ENCODE data around the gene NDUFA11. TPM values are rescaled to one million over a fixed set of nuclear protein-coding genes. Genes with fewer than 3 reads are reported as not detected.

Gene NDUFA11
- total RNA-seq, 1 donor from 2014 or later = 224 TPM

GRCh38 chr19:5949792-5950305, 46.3 kb upstream of the NDUFA11 start:
- Mint-ChIP-seq H3K9me3 (ENCODE audit: low read depth) (no peaks in the 10 kb centered on the region), H3K27ac (ENCODE audit: unreplicated experiment) (no peak overlapping the region), H3K36me3 (ENCODE audit: low read depth) (peaks cover 3% of the 10 kb centered on the region), H3K4me3 (ENCODE audit: unreplicated experiment) (no peak overlapping the region), H3K4me1 (ENCODE audit: low read depth) (peaks cover 60% of the 10 kb centered on the region), H3K27me3 (ENCODE audit: low read depth) (no peaks in the 10 kb centered on the region)
- no peak for DNase-seq (ENCODE audit: low spot score)
- TF ChIP-seq, protein P1, sequence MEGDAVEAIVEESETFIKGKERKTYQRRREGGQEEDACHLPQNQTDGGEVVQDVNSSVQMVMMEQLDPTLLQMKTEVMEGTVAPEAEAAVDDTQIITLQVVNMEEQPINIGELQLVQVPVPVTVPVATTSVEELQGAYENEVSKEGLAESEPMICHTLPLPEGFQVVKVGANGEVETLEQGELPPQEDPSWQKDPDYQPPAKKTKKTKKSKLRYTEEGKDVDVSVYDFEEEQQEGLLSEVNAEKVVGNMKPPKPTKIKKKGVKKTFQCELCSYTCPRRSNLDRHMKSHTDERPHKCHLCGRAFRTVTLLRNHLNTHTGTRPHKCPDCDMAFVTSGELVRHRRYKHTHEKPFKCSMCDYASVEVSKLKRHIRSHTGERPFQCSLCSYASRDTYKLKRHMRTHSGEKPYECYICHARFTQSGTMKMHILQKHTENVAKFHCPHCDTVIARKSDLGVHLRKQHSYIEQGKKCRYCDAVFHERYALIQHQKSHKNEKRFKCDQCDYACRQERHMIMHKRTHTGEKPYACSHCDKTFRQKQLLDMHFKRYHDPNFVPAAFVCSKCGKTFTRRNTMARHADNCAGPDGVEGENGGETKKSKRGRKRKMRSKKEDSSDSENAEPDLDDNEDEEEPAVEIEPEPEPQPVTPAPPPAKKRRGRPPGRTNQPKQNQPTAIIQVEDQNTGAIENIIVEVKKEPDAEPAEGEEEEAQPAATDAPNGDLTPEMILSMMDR (IDR thresholded peaks at IDR 0.05) = no peak

GRCh38 chr19:5948752-5949564, 45.4 kb upstream of the NDUFA11 start:
- no peak for DNase-seq (ENCODE audit: low spot score)
- Mint-ChIP-seq H3K4me1 (ENCODE audit: low read depth) (peaks cover 51% of the 10 kb centered on the region), H3K4me3 (ENCODE audit: unreplicated experiment) (no peak overlapping the region), H3K27ac (ENCODE audit: unreplicated experiment) (no peak overlapping the region), H3K36me3 (ENCODE audit: low read depth) (peaks cover 3% of the 10 kb centered on the region), H3K27me3 (ENCODE audit: low read depth) (no peaks in the 10 kb centered on the region), H3K9me3 (ENCODE audit: low read depth) (no peaks in the 10 kb centered on the region)
- TF ChIP-seq, protein P1 (IDR thresholded peaks at IDR 0.05) = no peak

DNA sequence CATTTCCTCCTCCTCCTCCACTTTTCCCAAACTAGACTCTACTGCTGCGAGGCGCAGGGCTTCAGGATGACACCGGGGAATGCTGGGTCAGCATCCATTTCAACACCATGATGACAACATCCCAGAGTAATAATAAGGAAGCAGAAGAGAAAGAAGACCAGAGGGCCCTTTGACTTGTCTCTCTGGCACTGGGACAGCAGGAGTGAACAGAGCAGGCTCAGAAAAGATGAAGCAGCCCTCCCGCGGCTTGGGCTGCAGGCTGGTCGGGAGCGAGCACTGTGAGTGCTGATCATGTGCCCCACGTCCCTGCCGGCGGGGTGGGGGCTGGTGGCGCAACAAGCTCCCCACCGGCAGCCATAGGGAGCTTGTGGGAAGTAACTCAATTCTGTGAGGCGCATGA, 43.8 kb upstream of the NDUFA11 start:
- Mint-ChIP-seq H3K36me3 (ENCODE audit: low read depth) (peaks cover 3% of the 10 kb centered on the region), H3K4me1 (ENCODE audit: low read depth) (peaks cover 36% of the 10 kb centered on the region), H3K27ac (ENCODE audit: unreplicated experiment) (peak overlapping the region; percentile 74), H3K4me3 (ENCODE audit: unreplicated experiment) (no peak overlapping the region), H3K9me3 (ENCODE audit: low read depth) (no peaks in the 10 kb centered on the region), H3K27me3 (ENCODE audit: low read depth) (no peaks in the 10 kb centered on the region)
- no peak for DNase-seq (ENCODE audit: low spot score)
- TF ChIP-seq, protein P1 (IDR thresholded peaks at IDR 0.05) = no peak

GRCh38 chr19:5943623-5944022, 40.0 kb upstream of the NDUFA11 start:
- TF ChIP-seq, protein P1 (IDR thresholded peaks at IDR 0.05) = no peak
- no peak for DNase-seq (ENCODE audit: low spot score)
- peaks cover 11% of the 10 kb centered on the region for H3K4me1 Mint-ChIP-seq (ENCODE audit: low read depth)
- peaks cover 10% of the 10 kb centered on the region for H3K36me3 Mint-ChIP-seq (ENCODE audit: low read depth)
- H3K27me3 Mint-ChIP-seq (ENCODE audit: low read depth) = no peaks in the 10 kb centered on the region
- no peaks in the 10 kb centered on the region for H3K9me3 Mint-ChIP-seq (ENCODE audit: low read depth)
- no peak overlapping the region for H3K4me3 Mint-ChIP-seq (ENCODE audit: unreplicated experiment)
- H3K27ac Mint-ChIP-seq (ENCODE audit: unreplicated experiment) = no peak overlapping the region

DNA sequence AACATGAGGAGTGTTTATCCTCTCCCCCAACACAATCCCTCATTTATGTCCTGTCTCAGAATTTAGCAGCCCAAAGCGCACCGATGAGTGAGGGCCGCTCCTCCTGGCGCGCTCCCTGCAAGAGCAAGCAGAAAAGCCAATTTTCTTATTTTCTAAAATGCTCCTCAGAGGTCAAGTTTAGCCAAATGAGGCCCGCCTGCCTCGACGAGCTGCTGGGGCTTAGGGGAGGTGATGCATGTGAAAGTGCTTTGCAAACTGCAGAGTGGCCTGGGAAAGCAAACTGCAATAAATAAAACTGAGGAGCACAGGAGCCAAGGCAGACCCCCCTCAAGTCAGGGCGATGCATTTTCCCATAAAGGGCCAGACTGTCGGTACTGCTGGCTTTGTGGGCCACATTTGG, 39.5 kb upstream of the NDUFA11 start:
- Mint-ChIP-seq H3K4me1 (ENCODE audit: low read depth) (peaks cover 8% of the 10 kb centered on the region), H3K9me3 (ENCODE audit: low read depth) (no peaks in the 10 kb centered on the region), H3K36me3 (ENCODE audit: low read depth) (peaks cover 10% of the 10 kb centered on the region), H3K27me3 (ENCODE audit: low read depth) (no peaks in the 10 kb centered on the region), H3K27ac (ENCODE audit: unreplicated experiment) (no peak overlapping the region), H3K4me3 (ENCODE audit: unreplicated experiment) (no peak overlapping the region)
- no peak for DNase-seq (ENCODE audit: low spot score)
- TF ChIP-seq, protein P1 (IDR thresholded peaks at IDR 0.05) = no peak
